HEK293 (cell line): ENCODE results near the gene GRB7.

Experiments used
- CTCF ChIP-seq: fragments of 450-650 bp; formaldehyde crosslinking; IDR thresholded peaks from 2 replicates; pipeline ENCODE4 v1.5.1; 2016; ENCODE audit warnings: missing biosample characterization, missing genetic modification characterization
- ZNF2 ChIP-seq: fragments of 450-650 bp; formaldehyde crosslinking; IDR thresholded peaks from 2 replicates; pipeline ENCODE4 v1.5.1; 2016; ENCODE audit warnings: missing biosample characterization, missing genetic modification characterization
- ZNF792 ChIP-seq: fragments of 450-650 bp; formaldehyde crosslinking; IDR thresholded peaks from 2 replicates; pipeline ENCODE4 v1.5.1; 2016; ENCODE audit warnings: missing biosample characterization, missing genetic modification characterization

GRCh38 chr17:39722965-39723848, 14.5 kb upstream of the GRB7 start:
- TF ChIP-seq CTCF (tag by site-specific recombination) = no peak
- TF ChIP-seq ZNF2 = no peak
- no peak for TF ChIP-seq ZNF792 (tag by site-specific recombination)
